Suppressor macrophage (primary cell): ENCODE results near the gene TMEM117.
"Not testable (repeated sequence)": the region's sequence is repeated elsewhere in the genome, so short reads cannot be mapped to it uniquely, and the experiment has no call there.

Experiments used
- DNase-seq, 4 experiments: peaks; one replicate each; pipeline ENCODE4 v3.0.0-alpha.2; 2020 to 2022

Gene TMEM117

GRCh38 chr12:43841253-43841652 is 5.4 kb downstream of the TMEM117 start:
- peak in 2 of 4 experiments; percentile 27 to 44 for DNase-seq

- no peak for DNase-seq
Observed at GRCh38 chr12:43842259-43842658, 6.4 kb downstream of the TMEM117 start.

- not testable (repeated sequence) for DNase-seq
Observed at GRCh38 chr12:43847425-43848225, 11.7 kb downstream of the TMEM117 start.

DNA sequence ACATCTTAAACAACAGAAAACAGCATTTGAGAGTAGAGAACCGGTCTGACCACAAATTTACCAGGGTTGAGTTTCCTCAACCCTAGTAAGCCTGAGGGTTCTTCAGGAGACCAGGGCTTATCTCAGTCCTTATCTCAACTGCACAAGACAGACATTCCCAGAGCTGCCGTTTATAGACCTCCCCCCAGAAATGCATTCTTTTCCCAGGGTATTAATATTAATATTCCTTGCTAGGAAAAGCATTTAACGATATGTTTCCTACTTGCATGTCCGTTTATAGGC is 12.3 kb downstream of the TMEM117 start:
- DNase-seq: no peak

DNA sequence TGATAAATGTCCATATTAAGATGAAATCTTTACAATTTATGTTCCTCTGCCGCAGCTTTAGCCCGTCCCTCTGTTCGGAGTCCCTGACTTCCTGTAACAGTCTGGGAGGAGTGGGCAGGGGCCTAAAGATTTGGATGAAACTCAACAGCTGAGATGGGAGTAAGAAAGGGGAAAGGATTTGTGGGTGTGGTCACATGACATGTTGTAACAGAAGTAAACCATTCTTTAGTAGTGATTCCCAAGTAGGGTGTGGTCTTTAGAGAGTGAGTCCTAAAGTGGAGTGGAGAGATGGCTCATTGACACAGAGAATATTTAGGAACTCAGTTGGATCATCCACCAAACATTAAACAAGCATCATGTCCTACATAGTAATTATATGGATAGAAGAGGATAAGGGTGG is 12.9 kb downstream of the TMEM117 start:
- DNase-seq: no peak

- no peak for DNase-seq
Observed at GRCh38 chr12:43852744-43853143, 16.9 kb downstream of the TMEM117 start.

DNA sequence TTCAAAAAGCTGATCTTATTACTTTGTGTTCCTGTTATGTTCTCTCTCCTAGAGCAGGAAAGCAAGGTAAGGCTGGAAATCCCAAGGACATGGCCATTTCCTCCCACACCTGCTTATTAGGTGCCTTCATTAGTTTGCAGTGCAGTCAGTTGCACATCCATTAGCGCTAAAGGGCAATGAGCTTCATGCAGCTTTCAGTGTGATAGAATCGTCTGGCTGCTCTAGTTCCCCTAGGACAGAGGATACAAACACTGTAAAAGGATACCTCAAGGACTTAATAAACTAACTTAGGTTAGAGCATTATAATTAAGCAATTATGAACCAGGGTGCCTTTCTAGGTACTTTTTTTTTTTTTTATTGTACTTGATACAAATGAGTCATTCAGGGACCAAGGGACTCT is 21.1 kb downstream of the TMEM117 start:
- no peak for DNase-seq

GRCh38 chr12:43858096-43858495 is 22.2 kb downstream of the TMEM117 start:
- DNase-seq: no peak

DNA sequence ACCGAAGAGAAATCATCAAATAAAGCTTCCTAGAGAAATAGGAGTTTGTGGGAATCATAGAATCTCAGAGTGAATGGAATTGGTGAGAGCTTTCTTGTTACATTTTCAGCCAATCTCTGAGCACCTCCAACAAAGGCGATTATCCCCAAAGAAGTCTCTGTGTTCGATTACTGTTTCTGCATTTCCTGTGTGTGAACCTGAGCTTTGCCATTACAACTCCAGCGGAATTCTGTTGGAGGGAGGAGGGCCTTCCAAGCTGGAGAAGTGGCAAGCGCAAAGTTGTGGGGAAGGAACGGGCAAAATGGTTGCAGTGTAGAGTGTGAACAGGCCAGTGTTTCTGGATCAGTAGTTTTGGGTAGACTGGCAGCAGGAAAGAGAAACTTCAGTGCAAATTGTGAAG is 23.1 kb downstream of the TMEM117 start:
- DNase-seq: no peak

GRCh38 chr12:43861015-43861839 is 25.3 kb downstream of the TMEM117 start:
- no peak for DNase-seq

- DNase-seq: no peak
Observed at GRCh38 chr12:43861840-43862150, 25.9 kb downstream of the TMEM117 start.

DNA sequence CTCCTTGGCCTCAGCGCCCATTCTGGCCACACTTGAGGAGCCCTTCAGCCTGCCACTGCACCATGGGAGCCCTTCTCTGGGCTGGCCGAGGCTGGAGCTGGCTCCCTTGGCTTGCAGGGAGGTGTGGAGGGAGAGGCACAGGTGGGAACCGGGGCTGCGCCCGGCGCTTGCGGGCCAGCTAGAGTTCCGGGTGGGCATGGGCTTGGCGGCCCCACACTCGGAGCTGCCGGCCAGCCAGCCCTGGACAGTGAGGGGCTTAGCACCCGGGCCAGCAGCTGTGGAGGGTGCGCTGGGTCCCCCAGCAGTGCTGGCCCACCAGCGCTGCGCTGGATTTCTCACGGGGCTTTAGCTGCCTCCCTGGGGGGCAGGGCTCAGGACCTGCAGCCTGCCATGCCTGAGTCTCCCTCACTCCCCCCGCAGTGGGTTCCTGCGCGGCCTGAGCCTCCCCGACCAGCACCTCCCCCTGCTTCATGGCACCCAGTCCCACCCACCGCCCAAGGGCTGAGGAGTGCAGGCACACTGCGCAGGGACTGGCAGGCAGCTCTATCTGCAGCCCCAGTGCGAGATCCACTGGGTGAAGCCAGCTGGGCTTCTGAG is 28.0 kb downstream of the TMEM117 start:
- DNase-seq: no peak

DNA sequence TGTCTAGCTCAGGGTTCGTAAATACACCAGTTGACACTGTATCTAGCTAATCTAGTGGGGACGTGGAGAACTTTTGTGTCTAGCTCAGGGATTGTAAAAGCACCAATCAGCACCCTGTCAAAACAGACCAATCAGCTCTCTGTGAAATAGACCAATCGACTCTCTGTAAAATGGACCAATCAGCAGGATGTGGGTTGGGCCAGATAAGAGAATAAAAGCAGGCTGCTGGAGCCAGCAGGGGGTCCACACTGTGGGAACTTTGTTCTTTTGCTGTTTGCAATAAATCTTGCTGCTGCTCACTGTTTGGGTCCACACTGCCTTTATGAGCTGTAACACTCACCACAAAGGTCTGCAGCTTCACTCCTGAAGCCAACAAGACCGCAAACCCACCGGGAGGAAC is 28.7 kb downstream of the TMEM117 start:
- not testable (repeated sequence) for DNase-seq

- DNase-seq: no peak
Observed at GRCh38 chr12:43869184-43869583, 33.3 kb downstream of the TMEM117 start.

GRCh38 chr12:43869765-43870164 is 33.9 kb downstream of the TMEM117 start:
- not testable (repeated sequence) for DNase-seq

- not testable (repeated sequence) for DNase-seq
Observed at GRCh38 chr12:43871258-43871657, 35.4 kb downstream of the TMEM117 start.

- DNase-seq: no peak
Observed at GRCh38 chr12:43872396-43872795, 36.5 kb downstream of the TMEM117 start.

DNA sequence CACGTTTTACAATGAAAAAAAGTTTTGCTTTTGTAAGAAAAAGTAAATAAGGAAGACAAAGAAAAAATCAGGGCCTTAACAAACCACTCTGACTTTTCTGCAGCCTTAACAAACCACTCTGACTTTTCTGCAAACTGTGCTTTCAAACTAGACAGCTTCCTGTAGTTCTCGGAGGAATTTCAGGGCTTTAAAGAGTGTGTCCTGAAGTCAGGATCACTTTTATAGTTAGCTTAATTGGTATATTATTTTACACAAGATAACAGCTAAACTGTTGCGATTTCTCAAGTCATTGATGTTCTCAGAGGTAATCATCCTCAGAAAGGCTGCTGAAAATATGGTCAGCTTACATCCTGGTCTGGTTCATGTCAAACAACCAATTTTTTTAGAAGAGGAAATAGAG is 42.2 kb downstream of the TMEM117 start:
- no peak for DNase-seq

- DNase-seq: no peak
Observed at GRCh38 chr12:43880547-43880946, 44.7 kb downstream of the TMEM117 start.

GRCh38 chr12:43882578-43883178 is 46.8 kb downstream of the TMEM117 start:
- DNase-seq: peak; percentile 61 to 74 (median 68)

GRCh38 chr12:43883311-43883710 is 47.4 kb downstream of the TMEM117 start:
- no peak for DNase-seq

- DNase-seq: no peak
Observed at GRCh38 chr12:43883748-43884147, 47.9 kb downstream of the TMEM117 start.

DNA sequence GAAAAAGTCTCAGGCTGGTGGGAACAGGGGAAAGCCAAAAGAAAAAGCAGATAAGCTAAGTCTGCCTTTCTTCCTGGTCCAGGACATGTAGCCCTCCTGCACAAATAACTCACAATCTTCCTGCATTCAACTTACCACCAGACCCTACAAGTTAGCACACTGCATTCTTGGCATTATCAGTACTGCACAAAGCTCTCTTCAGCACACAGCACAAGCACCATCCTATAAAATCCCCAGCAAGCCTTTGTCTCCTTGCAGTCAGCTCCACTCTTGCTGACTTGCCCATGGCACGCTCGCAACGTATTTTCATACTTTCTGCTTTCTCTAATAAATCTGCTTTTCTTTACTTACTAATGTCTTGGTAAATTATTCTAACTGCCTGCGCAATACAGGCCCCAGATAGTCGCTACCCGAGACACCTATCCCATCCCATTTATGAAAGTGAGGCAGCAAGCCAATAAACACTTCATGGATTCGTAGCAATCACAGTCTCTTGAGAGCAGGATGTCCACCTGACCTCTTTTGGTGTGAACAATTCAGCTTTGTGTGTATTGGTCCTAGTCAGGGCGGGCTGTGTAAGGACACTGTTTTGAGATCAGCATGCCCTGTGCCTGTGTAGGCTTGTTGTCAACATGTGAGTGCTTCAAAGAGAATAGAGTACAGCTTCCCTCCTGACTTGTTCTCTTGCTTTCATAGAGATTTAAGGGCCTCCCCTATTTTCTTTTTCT is 49.0 kb downstream of the TMEM117 start:
- no peak for DNase-seq
